GM23248 (cell line): Measurements from ENCODE around the gene ATP2B2.

Experiments used
- EZH2 ChIP-seq: fragments of 200-600 bp; sonication (generic); IDR thresholded peaks from 2 replicates; pipeline ENCODE4 v1.6.1; 2018; ENCODE audit warnings: antibody characterized with exemption, mild to moderate bottlenecking; ENCODE audit not compliant: insufficient read depth, poor library complexity, severe bottlenecking
- EZH2phosphoT487 ChIP-seq: fragments of 200-600 bp; sonication (generic); IDR thresholded peaks from 2 replicates; pipeline ENCODE4 v1.6.1; 2018; ENCODE audit warnings: antibody characterized with exemption, moderate library complexity, mild to moderate bottlenecking, low read depth; ENCODE audit not compliant: insufficient read depth

DNA sequence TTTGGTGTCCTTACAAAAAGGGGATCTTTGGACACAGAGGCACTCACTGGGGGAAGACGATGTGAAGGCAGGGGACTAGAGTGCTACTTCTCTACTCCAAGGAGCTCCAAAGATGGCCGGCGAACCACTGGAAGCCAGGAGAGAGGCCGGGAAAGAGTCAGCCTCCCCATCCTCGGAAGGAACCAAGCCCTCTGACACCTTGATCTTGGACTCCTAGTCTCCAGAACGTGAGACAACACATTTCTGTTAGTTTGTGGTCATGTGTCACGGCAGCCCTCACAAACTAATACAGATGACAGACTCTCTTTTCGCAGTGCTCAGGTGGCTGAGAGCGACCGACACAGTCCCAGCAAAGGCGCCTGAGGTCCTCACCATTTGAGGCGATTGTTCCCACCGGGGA is 24.4 kb upstream of the ATP2B2 start:
- no peak for TF ChIP-seq EZH2
- no peak for TF ChIP-seq EZH2phosphoT487
